ENCODE measurements around the gene KLHL35.

GRCh38 chr11:75450826-75451821 is 18.1 kb upstream of the KLHL35 start:
- TF ChIP-seq CTCF (IDR thresholded peaks at IDR 0.05) (peak in 5 of 6 experiments; percentile 24 to 45 (median 35)), POLR2A (IDR thresholded peaks at IDR 0.05) (no peak)
